Measurements from ENCODE around the gene OR52W1.

The OR52W1 gene

DNA sequence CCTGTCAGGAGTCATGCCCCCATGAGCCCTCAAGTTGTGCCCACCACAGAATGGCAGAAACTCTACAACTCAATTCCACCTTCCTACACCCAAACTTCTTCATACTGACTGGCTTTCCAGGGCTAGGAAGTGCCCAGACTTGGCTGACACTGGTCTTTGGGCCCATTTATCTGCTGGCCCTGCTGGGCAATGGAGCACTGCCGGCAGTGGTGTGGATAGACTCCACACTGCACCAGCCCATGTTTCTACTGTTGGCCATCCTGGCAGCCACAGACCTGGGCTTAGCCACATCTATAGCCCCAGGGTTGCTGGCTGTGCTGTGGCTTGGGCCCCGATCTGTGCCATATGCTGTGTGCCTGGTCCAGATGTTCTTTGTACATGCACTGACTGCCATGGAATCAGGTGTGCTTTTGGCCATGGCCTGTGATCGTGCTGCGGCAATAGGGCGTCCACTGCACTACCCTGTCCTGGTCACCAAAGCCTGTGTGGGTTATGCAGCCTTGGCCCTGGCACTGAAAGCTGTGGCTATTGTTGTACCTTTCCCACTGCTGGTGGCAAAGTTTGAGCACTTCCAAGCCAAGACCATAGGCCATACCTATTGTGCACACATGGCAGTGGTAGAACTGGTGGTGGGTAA is at the start of gene OR52W1:
Gene OR52W1, plus strand, starts transcription at position 51 of the 637 bp plus-strand sequence. Its CDS starts 0 bp downstream, at position 51.
- Histone ChIP-seq H3K4me1 (ENCODE audit: control insufficient read depth, insufficient read depth, low read length) (peaks cover 11% of the 10 kb centered on the region), H3K4me3 (ENCODE audit: low read length) (no peak within 1 kb of the TSS), H3K27me3 (replicated peaks; ENCODE audit: control insufficient read depth, insufficient read depth, low read length) (no peaks in the 10 kb centered on the region), H3K36me3 (ENCODE audit: control insufficient read depth, insufficient read depth, low read length, severe bottlenecking) (peaks cover 1% of the 10 kb centered on the region), H3K9ac (ENCODE audit: low read length) (no peak within 1 kb of the TSS), H3K9me3 (ENCODE audit: control insufficient read depth, low read length) (no peaks in the 10 kb centered on the region)
- no peak for DNase-seq (ENCODE audit: low read depth)

DNA sequence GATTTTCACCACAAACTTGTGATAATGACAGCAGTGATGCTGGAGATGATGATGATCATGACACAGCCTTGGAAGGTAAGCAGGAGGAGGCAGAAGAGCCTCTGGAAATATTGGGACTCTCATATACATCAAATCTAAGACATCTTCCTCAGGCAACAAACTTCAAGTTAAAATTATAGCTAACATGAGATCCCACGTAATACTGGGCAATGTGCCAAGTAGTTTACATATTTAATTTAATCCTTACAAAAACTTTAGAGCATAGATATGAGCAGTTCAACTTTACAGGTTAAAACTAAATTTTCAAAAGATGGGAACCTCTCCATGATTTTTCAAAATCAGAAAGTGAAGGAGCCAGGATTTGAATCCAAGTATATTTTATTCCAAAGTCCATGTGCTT is 47.9 kb upstream of the OR52W1 start:
- Histone ChIP-seq H3K4me1 (ENCODE audit: control insufficient read depth, insufficient read depth, low read length) (no peaks in the 10 kb centered on the region), H3K36me3 (ENCODE audit: control insufficient read depth, insufficient read depth, low read length, severe bottlenecking) (no peaks in the 10 kb centered on the region), H3K4me3 (ENCODE audit: low read length) (no peak overlapping the region), H3K27me3 (replicated peaks; ENCODE audit: control insufficient read depth, insufficient read depth, low read length) (no peaks in the 10 kb centered on the region), H3K9ac (ENCODE audit: low read length) (no peak overlapping the region), H3K9me3 (ENCODE audit: control insufficient read depth, low read length) (no peaks in the 10 kb centered on the region)
- no peak for DNase-seq (ENCODE audit: low read depth)

- no peak for DNase-seq (ENCODE audit: low read depth)
- Histone ChIP-seq H3K4me3 (ENCODE audit: low read length) (no peak overlapping the region), H3K4me1 (ENCODE audit: control insufficient read depth, insufficient read depth, low read length) (no peaks in the 10 kb centered on the region), H3K9ac (ENCODE audit: low read length) (no peak overlapping the region), H3K36me3 (ENCODE audit: control insufficient read depth, insufficient read depth, low read length, severe bottlenecking) (no peaks in the 10 kb centered on the region), H3K27me3 (replicated peaks; ENCODE audit: control insufficient read depth, insufficient read depth, low read length) (no peaks in the 10 kb centered on the region), H3K9me3 (ENCODE audit: control insufficient read depth, low read length) (no peaks in the 10 kb centered on the region)
Measured at GRCh38 chr11:6152126-6152525, 46.9 kb upstream of the OR52W1 start.

- Histone ChIP-seq H3K9me3 (ENCODE audit: control insufficient read depth, low read length) (no peaks in the 10 kb centered on the region), H3K9ac (ENCODE audit: low read length) (no peak overlapping the region), H3K27me3 (replicated peaks; ENCODE audit: control insufficient read depth, insufficient read depth, low read length) (no peaks in the 10 kb centered on the region), H3K4me3 (ENCODE audit: low read length) (no peak overlapping the region), H3K4me1 (ENCODE audit: control insufficient read depth, insufficient read depth, low read length) (no peaks in the 10 kb centered on the region), H3K36me3 (ENCODE audit: control insufficient read depth, insufficient read depth, low read length, severe bottlenecking) (no peaks in the 10 kb centered on the region)
- DNase-seq (ENCODE audit: low read depth) = no peak
Measured at GRCh38 chr11:6156628-6157359, 42.2 kb upstream of the OR52W1 start.

GRCh38 chr11:6170226-6170625 is 28.8 kb upstream of the OR52W1 start, which contains the start of gene OR52B2:
Gene OR52B2 (minus strand): TSS chr11:6170326. CDS start chr11:6170326, 0 bp downstream.
- no peak for DNase-seq (ENCODE audit: low read depth)
- H3K4me3 ChIP-seq (ENCODE audit: low read length) = no peak within 1 kb of the TSS

GRCh38 chr11:6175440-6175839 is 23.6 kb upstream of the OR52W1 start:
- Histone ChIP-seq H3K36me3 (ENCODE audit: control insufficient read depth, insufficient read depth, low read length, severe bottlenecking) (no peaks in the 10 kb centered on the region), H3K27me3 (replicated peaks; ENCODE audit: control insufficient read depth, insufficient read depth, low read length) (peaks cover 3% of the 10 kb centered on the region), H3K4me1 (ENCODE audit: control insufficient read depth, insufficient read depth, low read length) (no peaks in the 10 kb centered on the region), H3K4me3 (ENCODE audit: low read length) (no peak overlapping the region), H3K9me3 (ENCODE audit: control insufficient read depth, low read length) (no peaks in the 10 kb centered on the region), H3K9ac (ENCODE audit: low read length) (no peak overlapping the region)
- no peak for DNase-seq (ENCODE audit: low read depth)

More at GRCh38 chr11:6170226-6170625, 28.8 kb upstream of the OR52W1 start, which contains the start of gene OR52B2:
- Histone ChIP-seq H3K4me1 (ENCODE audit: control insufficient read depth, insufficient read depth, low read length) (no peaks in the 10 kb centered on the region), H3K27me3 (replicated peaks; ENCODE audit: control insufficient read depth, insufficient read depth, low read length) (peaks cover 3% of the 10 kb centered on the region), H3K9me3 (ENCODE audit: control insufficient read depth, low read length) (peaks cover 4% of the 10 kb centered on the region), H3K9ac (ENCODE audit: low read length) (no peak within 1 kb of the TSS), H3K36me3 (ENCODE audit: control insufficient read depth, insufficient read depth, low read length, severe bottlenecking) (no peaks in the 10 kb centered on the region)

DNA sequence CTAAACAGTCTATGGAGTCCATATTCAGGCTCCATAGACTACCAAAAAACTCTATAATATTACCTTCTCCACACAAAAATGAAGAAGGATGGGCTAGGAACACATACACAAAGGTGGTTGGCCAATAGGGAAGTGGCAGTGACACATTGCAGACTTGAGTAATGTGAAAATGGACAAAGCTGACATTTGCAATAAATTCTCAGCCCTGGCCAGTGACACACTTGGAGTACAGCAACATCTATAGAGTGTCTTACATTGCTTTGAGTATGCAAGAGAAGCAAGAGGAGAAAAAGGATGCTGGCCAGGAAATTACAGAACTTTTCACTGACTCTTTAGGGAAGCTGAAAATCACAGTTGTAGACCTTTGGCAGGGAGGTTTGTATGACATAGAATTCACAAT is 7.3 kb upstream of the OR52W1 start:
- Histone ChIP-seq H3K9ac (ENCODE audit: low read length) (no peak overlapping the region), H3K9me3 (ENCODE audit: control insufficient read depth, low read length) (no peaks in the 10 kb centered on the region), H3K27me3 (replicated peaks; ENCODE audit: control insufficient read depth, insufficient read depth, low read length) (no peaks in the 10 kb centered on the region), H3K4me3 (ENCODE audit: low read length) (no peak overlapping the region), H3K36me3 (ENCODE audit: control insufficient read depth, insufficient read depth, low read length, severe bottlenecking) (no peaks in the 10 kb centered on the region), H3K4me1 (ENCODE audit: control insufficient read depth, insufficient read depth, low read length) (no peaks in the 10 kb centered on the region)
- no peak for DNase-seq (ENCODE audit: low read depth)

GRCh38 chr11:6194065-6194581 is 4.9 kb upstream of the OR52W1 start:
- Histone ChIP-seq H3K9ac (ENCODE audit: low read length) (no peak overlapping the region), H3K36me3 (ENCODE audit: control insufficient read depth, insufficient read depth, low read length, severe bottlenecking) (no peaks in the 10 kb centered on the region), H3K9me3 (ENCODE audit: control insufficient read depth, low read length) (no peaks in the 10 kb centered on the region), H3K4me1 (ENCODE audit: control insufficient read depth, insufficient read depth, low read length) (no peaks in the 10 kb centered on the region), H3K27me3 (replicated peaks; ENCODE audit: control insufficient read depth, insufficient read depth, low read length) (no peaks in the 10 kb centered on the region), H3K4me3 (ENCODE audit: low read length) (no peak overlapping the region)
- no peak for DNase-seq (ENCODE audit: low read depth)

- H3K9me3 ChIP-seq (ENCODE audit: control insufficient read depth, low read length) = no peaks in the 10 kb centered on the region
- H3K27me3 ChIP-seq (replicated peaks; ENCODE audit: control insufficient read depth, insufficient read depth, low read length) = no peaks in the 10 kb centered on the region
- peaks cover 4% of the 10 kb centered on the region for H3K4me1 ChIP-seq (ENCODE audit: control insufficient read depth, insufficient read depth, low read length)
- H3K9ac ChIP-seq (ENCODE audit: low read length) = no peak overlapping the region
- no peak overlapping the region for H3K4me3 ChIP-seq (ENCODE audit: low read length)
- DNase-seq (ENCODE audit: low read depth) = no peak
- no peaks in the 10 kb centered on the region for H3K36me3 ChIP-seq (ENCODE audit: control insufficient read depth, insufficient read depth, low read length, severe bottlenecking)
Measured at GRCh38 chr11:6196396-6196795, 2.6 kb upstream of the OR52W1 start.

DNA sequence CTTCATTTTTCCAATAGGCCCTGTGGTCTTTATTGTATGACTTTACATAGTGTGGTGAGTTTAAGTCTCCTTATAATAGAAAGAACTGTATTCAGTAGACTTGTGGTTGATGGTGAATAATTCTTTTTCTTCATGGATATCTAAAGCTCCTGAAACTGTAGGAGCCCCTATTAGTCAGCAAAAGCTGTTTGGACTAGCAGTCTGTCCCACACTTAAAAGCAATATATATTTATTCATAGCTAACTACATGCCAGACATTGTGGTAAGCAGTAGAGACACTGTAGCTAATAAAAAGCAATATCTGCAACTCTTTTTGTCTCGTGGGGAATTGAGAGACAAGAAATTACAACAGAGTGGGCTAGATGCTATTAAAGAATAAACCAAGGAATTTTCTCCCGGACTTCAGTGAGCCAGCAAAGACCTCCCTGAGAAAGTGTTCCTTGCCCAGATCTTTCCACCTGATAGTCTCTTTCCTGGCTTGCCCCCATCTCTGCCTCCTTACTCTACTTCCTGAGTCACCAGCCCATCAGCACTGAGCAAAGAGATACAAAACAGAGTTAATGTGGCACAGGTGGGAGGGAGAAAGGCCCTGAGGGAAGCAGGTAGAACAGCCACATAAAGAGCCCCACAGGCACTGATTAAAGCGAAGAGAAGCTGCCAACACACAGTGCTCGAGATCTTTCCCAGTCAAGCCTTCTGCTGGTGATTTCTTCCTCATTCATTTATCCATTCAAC is 1.4 kb upstream of the OR52W1 start:
- Histone ChIP-seq H3K9ac (ENCODE audit: low read length) (no peak overlapping the region), H3K27me3 (replicated peaks; ENCODE audit: control insufficient read depth, insufficient read depth, low read length) (no peaks in the 10 kb centered on the region)

DNA sequence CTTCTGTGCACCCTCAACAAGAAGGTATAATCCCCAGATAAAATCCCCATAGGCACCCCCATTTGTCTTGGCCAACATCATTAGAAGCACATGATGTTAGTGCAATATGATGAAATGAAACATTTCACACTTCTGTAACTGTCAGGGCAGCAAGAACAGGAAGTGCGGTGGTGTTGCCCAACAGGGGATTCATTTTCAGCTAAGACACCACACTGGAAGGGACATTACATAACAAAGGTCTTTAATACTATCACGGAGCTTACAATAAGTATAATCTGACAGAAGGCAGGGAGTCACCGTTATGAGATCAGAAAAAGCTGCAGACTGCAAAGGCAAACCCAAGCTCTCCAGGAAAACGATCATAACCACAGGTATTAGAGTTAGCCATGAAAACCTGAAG is 2.0 kb downstream of the OR52W1 start:
- Histone ChIP-seq H3K9ac (ENCODE audit: low read length) (no peak overlapping the region), H3K9me3 (ENCODE audit: control insufficient read depth, low read length) (no peaks in the 10 kb centered on the region), H3K4me3 (ENCODE audit: low read length) (no peak overlapping the region), H3K27me3 (replicated peaks; ENCODE audit: control insufficient read depth, insufficient read depth, low read length) (no peaks in the 10 kb centered on the region), H3K4me1 (ENCODE audit: control insufficient read depth, insufficient read depth, low read length) (peaks cover 11% of the 10 kb centered on the region), H3K36me3 (ENCODE audit: control insufficient read depth, insufficient read depth, low read length, severe bottlenecking) (peaks cover 9% of the 10 kb centered on the region)
- DNase-seq (ENCODE audit: low read depth) = no peak

More for the DNA sequence above, 1.4 kb upstream of the OR52W1 start:
- Histone ChIP-seq H3K36me3 (ENCODE audit: control insufficient read depth, insufficient read depth, low read length, severe bottlenecking) (no peaks in the 10 kb centered on the region), H3K9me3 (ENCODE audit: control insufficient read depth, low read length) (no peaks in the 10 kb centered on the region), H3K4me3 (ENCODE audit: low read length) (no peak overlapping the region), H3K4me1 (ENCODE audit: control insufficient read depth, insufficient read depth, low read length) (peaks cover 11% of the 10 kb centered on the region)
- no peak for DNase-seq (ENCODE audit: low read depth)

Measured in adipocyte (in vitro differentiated cells).